H9 (cell line): ENCODE measurements around the gene SUGP1. TPM values are rescaled to one million over a fixed set of nuclear protein-coding genes. Genes with fewer than 3 reads are reported as not detected.

Experiments
- DNase-seq: peaks from one replicate; pipeline ENCODE4 v3.0.0-alpha.2; 2017
- H2AFZ ChIP-seq: one replicate; pipeline ENCODE4 v1.6.1; 2013; ENCODE audit warnings: mild to moderate bottlenecking, low read length, control low read depth, moderate library complexity
- H2AK5ac ChIP-seq: 2 replicates; pipeline ENCODE4 v1.6.1; 2013; ENCODE audit warnings: low read length, control low read depth, mixed read lengths; ENCODE audit not compliant: insufficient read length
- H2BK120ac ChIP-seq: one replicate; pipeline ENCODE4 v1.6.1; 2013; ENCODE audit warnings: low read depth, mild to moderate bottlenecking, low read length, control low read depth, inconsistent platforms; ENCODE audit not compliant: poor library complexity, severe bottlenecking
- H2BK12ac ChIP-seq: 2 replicates; pipeline ENCODE4 v1.6.1; 2013; ENCODE audit warnings: low read length, control low read depth, mixed read lengths, low read depth; ENCODE audit not compliant: insufficient read length
- H2BK15ac ChIP-seq: 2 replicates; pipeline ENCODE4 v1.6.1; 2013; ENCODE audit warnings: low read depth, low read length, control low read depth
- H2BK20ac ChIP-seq: one replicate; pipeline ENCODE4 v1.6.1; 2013; ENCODE audit warnings: low read depth, mild to moderate bottlenecking, low read length, control low read depth, inconsistent platforms; ENCODE audit not compliant: poor library complexity, severe bottlenecking
- H2BK5ac ChIP-seq: 2 replicates; pipeline ENCODE4 v1.6.1; 2013; ENCODE audit warnings: low read length, control low read depth, mixed read lengths; ENCODE audit not compliant: insufficient read length
- H3K14ac ChIP-seq: 2 replicates; pipeline ENCODE4 v1.6.1; 2013; ENCODE audit warnings: low read length, control low read depth; ENCODE audit not compliant: insufficient read depth
- H3K18ac ChIP-seq: 2 replicates; pipeline ENCODE4 v1.6.1; 2013; ENCODE audit warnings: low read depth, mild to moderate bottlenecking, mixed read lengths, low read length, control low read depth; ENCODE audit not compliant: insufficient read length
- H3K23ac ChIP-seq: 2 replicates; pipeline ENCODE4 v1.6.1; 2013; ENCODE audit warnings: low read length, control low read depth, mixed read lengths, low read depth; ENCODE audit not compliant: insufficient read length
- H3K23me2 ChIP-seq: 2 replicates; pipeline ENCODE4 v1.6.1; 2013; ENCODE audit warnings: low read depth, mild to moderate bottlenecking, mixed read lengths, low read length, control low read depth; ENCODE audit not compliant: insufficient read length, poor library complexity, severe bottlenecking
- H3K27ac ChIP-seq: 2 replicates; pipeline ENCODE4 v1.5.1; 2013; ENCODE audit warnings: low read length, control low read depth, mixed read lengths, low read depth; ENCODE audit not compliant: insufficient read length
- H3K27me3 ChIP-seq: 2 replicates; pipeline ENCODE4 v1.6.1; 2013; ENCODE audit warnings: low read length, control low read depth, inconsistent platforms; ENCODE audit not compliant: insufficient read depth
- H3K4ac ChIP-seq: 2 replicates; pipeline ENCODE4 v1.6.1; 2013; ENCODE audit warnings: low read depth, mild to moderate bottlenecking, control low read depth, inconsistent platforms, low read length, moderate library complexity
- H3K4me1 ChIP-seq: 2 replicates; pipeline ENCODE4 v1.6.1; 2013; ENCODE audit warnings: low read length, control low read depth, inconsistent platforms; ENCODE audit not compliant: insufficient read depth
- H3K4me2 ChIP-seq: 2 replicates; pipeline ENCODE4 v1.6.1; 2013; ENCODE audit warnings: low read length, control low read depth, mixed read lengths; ENCODE audit not compliant: insufficient read length, insufficient read depth
- H3K56ac ChIP-seq: 2 replicates; pipeline ENCODE4 v1.6.1; 2013; ENCODE audit warnings: low read depth, mild to moderate bottlenecking, mixed read lengths, low read length, control low read depth; ENCODE audit not compliant: insufficient read length
- H3K79me1 ChIP-seq: 2 replicates; pipeline ENCODE4 v1.6.1; 2013; ENCODE audit warnings: low read depth, mild to moderate bottlenecking, moderate library complexity, low read length, control low read depth, inconsistent platforms; ENCODE audit not compliant: insufficient read depth, poor library complexity, severe bottlenecking
- H3K79me2 ChIP-seq: 2 replicates; pipeline ENCODE4 v1.6.1; 2013; ENCODE audit warnings: low read length, control low read depth, inconsistent platforms; ENCODE audit not compliant: insufficient read depth
- H3K9ac ChIP-seq: 2 replicates; pipeline ENCODE4 v1.6.1; 2013; ENCODE audit warnings: low read length, control low read depth, mixed read lengths; ENCODE audit not compliant: insufficient read length; ENCODE audit errors: extremely low read depth
- H3K9me3 ChIP-seq: one replicate; pipeline ENCODE4 v1.6.1; 2013; ENCODE audit warnings: low read depth, low read length, inconsistent platforms; ENCODE audit not compliant: control insufficient read depth
- H3T11ph ChIP-seq: one replicate; pipeline ENCODE4 v1.6.1; 2013; ENCODE audit warnings: mild to moderate bottlenecking, low read length, control low read depth, inconsistent platforms
- H4K20me1 ChIP-seq: one replicate; pipeline ENCODE4 v1.6.1; 2013; ENCODE audit not compliant: control insufficient read depth, insufficient read length, insufficient read depth
- H4K5ac ChIP-seq: 2 replicates; pipeline ENCODE4 v1.6.1; 2013; ENCODE audit warnings: low read depth, mild to moderate bottlenecking, mixed read lengths, low read length, control low read depth; ENCODE audit not compliant: insufficient read length
- H4K8ac ChIP-seq: replicated peaks from 2 replicates; pipeline ENCODE4 v1.6.1; 2013; ENCODE audit warnings: low read length, control low read depth, mixed read lengths, low read depth; ENCODE audit not compliant: insufficient read length
- H4K91ac ChIP-seq: 2 replicates; pipeline ENCODE4 v1.6.1; 2013; ENCODE audit warnings: low read depth, mild to moderate bottlenecking, moderate library complexity, mixed read lengths, low read length, control low read depth; ENCODE audit not compliant: insufficient read length
- H3K27ac Mint-ChIP-seq, 3 experiments: 2 replicates in 2 of 3; 3 replicates in 1 of 3; pipeline ENCODE4 v1.8.0; 2020 to 2021; ENCODE audit warnings: mixed read lengths in 3 of 3, mild to moderate bottlenecking in 1 of 3, moderate library complexity in 1 of 3
- H3K27me3 Mint-ChIP-seq: 2 replicates; pipeline ENCODE4 v1.8.0; 2021; ENCODE audit warnings: low read depth, mild to moderate bottlenecking, moderate library complexity, mixed read lengths
- H3K36me3 Mint-ChIP-seq, 3 experiments: 2 replicates in 2 of 3; 3 replicates in 1 of 3; pipeline ENCODE4 v1.8.0; 2020 to 2021; ENCODE audit warnings: low read depth in 3 of 3, mixed read lengths in 3 of 3; ENCODE audit not compliant: insufficient read depth in 1 of 3
- H3K4me1 Mint-ChIP-seq, 2 experiments: 2 replicates each; pipeline ENCODE4 v1.8.0; 2020; ENCODE audit warnings: mixed read lengths in 2 of 2
- H3K4me3 Mint-ChIP-seq, 2 experiments: 2 replicates in 1 of 2; 3 replicates in 1 of 2; pipeline ENCODE4 v1.8.0; 2020 to 2021; ENCODE audit warnings: mild to moderate bottlenecking in 2 of 2, mixed read lengths in 2 of 2, moderate library complexity in 1 of 2
- H3K9me3 Mint-ChIP-seq, 2 experiments: 2 replicates in 1 of 2; 3 replicates in 1 of 2; pipeline ENCODE4 v1.8.0; 2020; ENCODE audit warnings: mild to moderate bottlenecking in 2 of 2, mixed read lengths in 2 of 2, moderate library complexity in 1 of 2
- CTCF ChIP-seq: fragments of 200-600 bp; sonication (generic); conservative IDR thresholded peaks from 3 replicates; pipeline ENCODE4 v1.8.0; 2021; ENCODE audit warnings: antibody characterized with exemption, mild to moderate bottlenecking
- WGBS: extraction: QIAGEN DNeasy Blood & Tissue Kit; methylation state at CpG from one replicate; pipeline ENCODE4 v1.1.7; 2013; ENCODE audit warnings: missing lambda C conversion rate, low lambda C conversion rate, mixed read lengths; ENCODE audit not compliant: insufficient read length; ENCODE audit errors: extremely low coverage; 5-methylcytosine and 5-hydroxymethylcytosine counted together
- total RNA-seq: library from RNA; stranded (reverse); gene quantifications from 2 replicates; pipeline ENCODE4 v1.2.1, GENCODE V29; 2021

The SUGP1 gene
- total RNA-seq, 1 experiment from 2014 or later: 103 TPM

DNA sequence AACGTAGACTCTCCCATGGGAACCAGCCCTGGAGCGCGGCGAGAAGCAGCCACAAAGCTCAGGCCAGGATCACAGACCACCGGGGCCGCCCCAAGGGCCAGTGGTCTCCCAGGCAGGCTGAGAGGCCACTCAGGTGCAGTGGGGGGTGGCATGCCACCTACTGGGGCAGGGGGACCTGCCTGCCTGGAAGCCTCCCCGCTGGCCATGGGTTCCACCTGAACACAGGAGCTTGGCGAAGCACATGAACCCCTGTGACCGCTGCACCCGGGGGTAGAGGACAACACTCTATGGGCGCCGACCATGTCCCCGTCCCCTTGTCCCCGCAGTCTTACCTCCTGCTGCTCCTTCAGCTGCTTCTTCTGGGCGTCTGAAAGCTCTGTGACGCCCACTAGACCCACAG is 40.5 kb downstream of the SUGP1 start:
- Histone ChIP-seq H3K4ac (no peak overlapping the region), H4K20me1 (no peaks in the 10 kb centered on the region), H2BK20ac (no peak overlapping the region), H4K91ac (no peak overlapping the region), H3K4me1 (no peaks in the 10 kb centered on the region), H3T11ph (no peak overlapping the region), H3K14ac (no peak overlapping the region), H3K23me2 (no peaks in the 10 kb centered on the region), H3K56ac (no peak overlapping the region), H2BK5ac (no peak overlapping the region), H3K27ac (no peak overlapping the region), H4K5ac (no peak overlapping the region), H4K8ac (no peak overlapping the region), H3K9ac (no peak overlapping the region), H3K9me3 (no peaks in the 10 kb centered on the region), H2BK15ac (no peak overlapping the region), H2AFZ (no peak overlapping the region), H2BK120ac (no peak overlapping the region), H3K23ac (no peak overlapping the region), H3K79me2 (no peaks in the 10 kb centered on the region), H3K18ac (no peak overlapping the region), H3K4me2 (no peak overlapping the region), H3K79me1 (no peaks in the 10 kb centered on the region), H2AK5ac (no peak overlapping the region), H2BK12ac (no peak overlapping the region), H3K27me3 (no peaks in the 10 kb centered on the region)
- peaks cover 19 to 60% (median 42%) of the 10 kb centered on the region in 3 experiments; a peak in 6 of 7 replicates for H3K36me3 Mint-ChIP-seq
- DNase-seq: no peak
- no peak overlapping the region for H3K4me3 Mint-ChIP-seq
- no peak for TF ChIP-seq CTCF
- H3K27ac Mint-ChIP-seq: no peak overlapping the region
- no peaks in the 10 kb centered on the region for H3K9me3 Mint-ChIP-seq
- WGBS: no CpG with 5 or more reads among the region's 16 CpGs
- H3K27me3 Mint-ChIP-seq: no peaks in the 10 kb centered on the region; the same call in 1 of the 2 replicates
- H3K4me1 Mint-ChIP-seq: no peaks in the 10 kb centered on the region
